Measurements from ENCODE around the gene GTPBP3. TPM values are rescaled to one million over a fixed set of nuclear protein-coding genes. Genes with fewer than 3 reads are reported as not detected.

Gene GTPBP3
- total RNA-seq (2021): 62.9 and 71.3 TPM in 2 replicates
- long read RNA-seq, transcript GTPBP3-208 (2 exons, 564 nt): minor isoform, 5 of 205 reads
- long read RNA-seq, transcript GTPBP3-201 (9 exons, 2,579 nt): major isoform, 100 of 205 reads
- long read RNA-seq, transcript GTPBP3-222 (9 exons, 2,493 nt): minor isoform, 24 of 205 reads
- long read RNA-seq, partial matches to known transcripts: 19 of 205 reads
- long read RNA-seq, other reads (novel, unspliced or antisense): 54 of 205 reads

- Histone ChIP-seq H3K23ac (ENCODE audit: insufficient read length, low read depth, low read length) (no peak within 1 kb of the TSS), H3K4ac (ENCODE audit: low read depth, low read length) (no peak within 1 kb of the TSS), H4K8ac (replicated peaks; ENCODE audit: insufficient read length, low read depth, low read length) (no peak within 1 kb of the TSS), H3K27ac (ENCODE audit: insufficient read length, low read depth, low read length) (peak within 1 kb of the TSS; percentile 62), H2BK20ac (ENCODE audit: low read depth, low read length, poor library complexity, severe bottlenecking) (no peak within 1 kb of the TSS), H2BK5ac (ENCODE audit: insufficient read length, low read length) (peak within 1 kb of the TSS; percentile 13), H3K27me3 (ENCODE audit: insufficient read depth, low read length) (no peaks in the 10 kb centered on the region), H4K20me1 (ENCODE audit: control insufficient read depth, insufficient read depth, insufficient read length) (no peaks in the 10 kb centered on the region), H3T11ph (ENCODE audit: low read length) (no peak within 1 kb of the TSS), H3K9ac (ENCODE audit: extremely low read depth, insufficient read length, low read length) (peak within 1 kb of the TSS; percentile 78), H3K9me3 (ENCODE audit: control insufficient read depth, low read depth, low read length) (no peaks in the 10 kb centered on the region), H3K23me2 (ENCODE audit: insufficient read length, low read depth, low read length, poor library complexity, severe bottlenecking) (peaks cover 25% of the 10 kb centered on the region), H3K79me1 (ENCODE audit: insufficient read depth, low read depth, low read length, poor library complexity, severe bottlenecking) (no peaks in the 10 kb centered on the region), H3K56ac (ENCODE audit: insufficient read length, low read depth, low read length) (no peak within 1 kb of the TSS), H2BK15ac (ENCODE audit: low read depth, low read length) (no peak within 1 kb of the TSS), H3K18ac (ENCODE audit: insufficient read length, low read depth, low read length) (peak within 1 kb of the TSS; percentile 41), H3K79me2 (ENCODE audit: insufficient read depth, low read length) (no peaks in the 10 kb centered on the region), H4K91ac (ENCODE audit: insufficient read length, low read depth, low read length) (no peak within 1 kb of the TSS), H3K14ac (ENCODE audit: insufficient read depth, low read length) (peak within 1 kb of the TSS; percentile 14), H2AK5ac (ENCODE audit: insufficient read length, low read length) (no peak within 1 kb of the TSS), H4K5ac (ENCODE audit: insufficient read length, low read depth, low read length) (peak within 1 kb of the TSS; percentile 9), H2BK12ac (ENCODE audit: insufficient read length, low read depth, low read length) (no peak within 1 kb of the TSS), H2AFZ (ENCODE audit: low read length) (no peak within 1 kb of the TSS), H3K4me2 (ENCODE audit: insufficient read depth, insufficient read length, low read length) (peak within 1 kb of the TSS; percentile 86), H3K4me1 (ENCODE audit: insufficient read depth, low read length) (peaks cover 2% of the 10 kb centered on the region; the same call in 1 of the 2 replicates), H2BK120ac (ENCODE audit: low read depth, low read length, poor library complexity, severe bottlenecking) (no peak within 1 kb of the TSS)
- H3K36me3 Mint-ChIP-seq (ENCODE audit: insufficient read depth in 1 of 3, low read depth in 3 of 3): peaks cover 15 to 28% (median 25%) of the 10 kb centered on the region in 3 experiments
- peak within 1 kb of the TSS; percentile 97 to 98 for H3K4me3 Mint-ChIP-seq
- H3K9me3 Mint-ChIP-seq: no peaks in the 10 kb centered on the region; a peak in 1 of 5 replicates
- no CpG with 5 or more reads among the region's 41 CpGs for WGBS (ENCODE audit: extremely low coverage, insufficient read length, low lambda C conversion rate)
- H3K27ac Mint-ChIP-seq: peak within 1 kb of the TSS; percentile 98 to 100 (median 98)
- H3K4me1 Mint-ChIP-seq: peaks cover 23 to 51% of the 10 kb centered on the region in 2 experiments
- H3K27me3 Mint-ChIP-seq (ENCODE audit: low read depth): peaks cover 2% of the 10 kb centered on the region; the same call in 1 of the 2 replicates
- DNase-seq: peak; percentile 99
- no peak for TF ChIP-seq CTCF (conservative IDR thresholded peaks at IDR 0.05)
These were observed at the start of gene GTPBP3 for GRCh38 chr19:17336872-17337674. Gene GTPBP3, plus strand, starts transcription at chr19:17337553. Its CDS starts 59 bp downstream, at chr19:17337612.

Data from H9 (cell line).